Stomach (tissue), 4 donors: Measurements from ENCODE around the gene FREM3.

Experiments used
- CTCF ChIP-seq, 7 experiments: fragments of 450-650 bp in 4 of 7; fragments of 200-600 bp in 3 of 7; sonication (generic) in 3 of 7; IDR thresholded peaks; one replicate each; pipeline ENCODE4 v1.5.1; 2016 to 2019; ENCODE audit warnings: antibody characterized with exemption in 7 of 7, control low read depth in 2 of 7, mild to moderate bottlenecking in 1 of 7
- EP300 ChIP-seq: sonication (generic); formaldehyde crosslinking; IDR thresholded peaks from one replicate; pipeline ENCODE4 v1.6.1; 2017; ENCODE audit warnings: antibody characterized with exemption
- POLR2A ChIP-seq, 4 donors: fragments of 450-650 bp; IDR thresholded peaks; one replicate each; pipeline ENCODE4 v1.6.1; 2016; ENCODE audit warnings: antibody characterized with exemption in 4 of 4, control low read depth in 2 of 4, mild to moderate bottlenecking in 1 of 4, moderate library complexity in 1 of 4

DNA sequence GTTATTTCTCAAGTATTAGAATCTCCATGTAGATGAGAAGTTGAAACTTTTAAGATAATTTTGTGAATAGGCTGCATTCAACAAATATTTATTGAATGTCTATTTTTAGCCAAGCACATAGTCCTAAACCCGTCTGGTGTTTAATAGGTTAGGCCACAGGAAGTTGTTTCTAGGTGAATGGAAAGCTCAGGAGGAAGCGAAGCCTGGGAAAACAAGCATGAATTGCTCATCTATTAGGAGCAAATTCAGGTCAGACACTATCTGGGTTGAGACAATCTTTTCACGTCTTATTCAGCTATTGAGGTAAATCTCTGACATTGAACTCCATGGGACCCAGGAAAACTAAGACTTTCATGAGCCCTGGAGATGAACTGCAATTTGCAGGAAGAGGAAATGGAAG, 43.1 kb upstream of the FREM3 start:
- TF ChIP-seq EP300 (no peak), CTCF (IDR thresholded peaks at IDR 0.05) (no peak), POLR2A (IDR thresholded peaks at IDR 0.05) (no peak)
